ENCODE data around the gene DOC2A.

Gene DOC2A

DNA sequence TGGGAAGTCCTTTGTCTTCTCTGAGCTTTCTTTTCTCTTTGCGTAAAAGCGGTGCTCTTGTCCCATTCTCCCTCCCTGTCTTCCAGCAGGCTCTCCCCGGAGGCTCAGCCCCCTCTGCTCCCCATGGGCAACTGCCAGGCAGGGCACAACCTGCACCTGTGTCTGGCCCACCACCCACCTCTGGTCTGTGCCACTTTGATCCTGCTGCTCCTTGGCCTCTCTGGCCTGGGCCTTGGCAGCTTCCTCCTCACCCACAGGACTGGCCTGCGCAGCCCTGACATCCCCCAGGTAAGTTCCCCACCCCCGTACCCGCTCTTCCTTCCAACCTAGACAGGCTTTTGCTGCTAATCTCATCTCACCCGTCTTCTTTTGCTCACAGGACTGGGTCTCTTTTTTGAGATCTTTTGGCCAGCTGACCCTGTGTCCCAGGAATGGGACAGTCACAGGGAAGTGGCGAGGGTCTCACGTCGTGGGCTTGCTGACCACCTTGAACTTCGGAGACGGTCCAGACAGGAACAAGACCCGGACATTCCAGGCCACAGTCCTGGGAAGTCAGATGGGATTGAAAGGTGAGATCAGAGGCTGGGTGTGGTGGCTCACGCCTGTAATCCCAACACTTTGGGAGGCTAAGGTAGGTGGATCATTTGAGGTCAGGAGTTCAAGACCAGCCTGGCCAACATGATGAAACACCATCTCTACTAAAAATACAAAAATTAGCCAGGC lies 47.6 kb downstream of the DOC2A start:
- Histone ChIP-seq H2BK15ac (ENCODE audit: low read length) (no peak overlapping the region), H3K23ac (ENCODE audit: low read depth, low read length, poor library complexity) (no peak overlapping the region), H3K4me2 (ENCODE audit: insufficient read depth, low read length, poor library complexity, severe bottlenecking) (no peak overlapping the region), H3K79me1 (ENCODE audit: low read depth, low read length) (no peaks in the 10 kb centered on the region), H3K36me3 (replicated peaks in 1 of 2; ENCODE audit: control insufficient read depth in 2 of 2, insufficient read depth in 2 of 2, low read length in 2 of 2) (peaks cover 4 to 20% of the 10 kb centered on the region in 2 donors), H3K14ac (ENCODE audit: low read length) (peak overlapping the region; percentile 66), H3K27me3 (ENCODE audit: control insufficient read depth in 3 of 3, insufficient read depth in 3 of 3, low read depth in 1 of 3, low read length in 3 of 3) (no peaks in the 10 kb centered on the region), H3K4me3 (ENCODE audit: low read length in 2 of 2) (peak overlapping the region; percentile 11 to 62), H2BK120ac (ENCODE audit: low read depth, low read length) (no peak overlapping the region), H3K9ac (ENCODE audit: low read depth, low read length, poor library complexity) (no peak overlapping the region), H3K27ac (replicated peaks; ENCODE audit: low read length) (no peak overlapping the region), H2AFZ (ENCODE audit: low read length) (no peak overlapping the region), H2BK5ac (ENCODE audit: low read length) (no peak overlapping the region), H3K9me3 (replicated peaks in 1 of 2; ENCODE audit: control insufficient read depth in 2 of 2, insufficient read depth in 1 of 2, low read depth in 1 of 2, low read length in 2 of 2) (peaks cover 0 to 4% of the 10 kb centered on the region in 2 donors), H3K18ac (ENCODE audit: low read length) (no peak overlapping the region), H4K91ac (ENCODE audit: low read depth, low read length, poor library complexity) (no peak overlapping the region), H4K8ac (ENCODE audit: low read depth, low read length) (no peak overlapping the region), H2BK12ac (ENCODE audit: low read length) (peak overlapping the region; percentile 16), H3K4me1 (ENCODE audit: control insufficient read depth in 2 of 2, insufficient read depth in 1 of 2, low read depth in 1 of 2, low read length in 2 of 2) (peaks cover 0 to 3% of the 10 kb centered on the region in 2 donors), H3K4ac (ENCODE audit: low read length) (no peak overlapping the region), H2AK5ac (ENCODE audit: low read depth, low read length) (no peak overlapping the region)
- WGBS, 2 donors (ENCODE audit: extremely low coverage in 2 of 2, insufficient read length in 2 of 2, insufficient replicate concordance in 1 of 2) = no CpG with 5 or more reads among the region's 14 CpGs
- DNase-seq (ENCODE audit: low spot score) = no peak

DNA sequence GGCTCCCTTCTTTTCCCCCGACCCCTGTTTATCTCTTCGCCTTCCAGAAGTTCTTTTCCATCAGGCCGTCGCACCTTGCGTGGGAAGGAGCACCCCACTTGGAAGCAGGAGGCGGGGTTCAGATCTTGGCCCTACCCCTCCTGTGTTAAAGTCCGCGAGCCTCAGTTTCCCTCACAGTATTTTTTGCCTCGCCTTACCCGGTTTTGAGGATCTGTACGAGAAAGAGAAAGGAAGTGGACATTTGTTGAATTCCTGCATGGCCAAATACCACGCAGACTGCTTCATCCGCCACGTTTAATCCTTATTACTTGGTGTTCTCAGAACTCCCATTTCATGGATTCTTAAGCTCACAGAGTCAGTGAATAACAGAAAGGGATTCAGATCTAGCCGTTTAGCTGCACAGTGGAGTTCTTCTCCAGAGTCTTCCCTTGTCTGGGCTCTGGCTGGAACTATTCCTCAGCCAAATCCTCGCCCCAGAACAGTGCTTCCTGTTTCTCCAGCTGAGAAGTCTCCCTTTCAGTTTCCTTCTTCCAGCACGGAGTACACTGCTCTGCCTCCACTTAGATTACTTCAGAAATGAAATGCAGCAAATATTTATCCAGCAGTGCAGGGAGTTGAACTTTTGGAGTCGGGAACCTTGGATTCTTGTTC lies 48.4 kb downstream of the DOC2A start:
- H3K4me1 ChIP-seq (ENCODE audit: control insufficient read depth in 2 of 2, insufficient read depth in 1 of 2, low read depth in 1 of 2, low read length in 2 of 2) = peaks cover 0 to 3% of the 10 kb centered on the region in 2 donors
- peak overlapping the region; percentile 66 for H3K4me2 ChIP-seq (ENCODE audit: insufficient read depth, low read length, poor library complexity, severe bottlenecking)
- H3K79me1 ChIP-seq (ENCODE audit: low read depth, low read length) = no peaks in the 10 kb centered on the region
- H3K23ac ChIP-seq (ENCODE audit: low read depth, low read length, poor library complexity) = peak overlapping the region; percentile 92
- peak overlapping the region; percentile 90 for H2AFZ ChIP-seq (ENCODE audit: low read length)
- no peak overlapping the region for H2BK120ac ChIP-seq (ENCODE audit: low read depth, low read length)
- H2AK5ac ChIP-seq (ENCODE audit: low read depth, low read length) = no peak overlapping the region
- H3K14ac ChIP-seq (ENCODE audit: low read length) = no peak overlapping the region
- peaks cover 1 to 16% of the 10 kb centered on the region in 2 donors for H3K36me3 ChIP-seq (replicated peaks in 1 of 2; ENCODE audit: control insufficient read depth in 2 of 2, insufficient read depth in 2 of 2, low read length in 2 of 2)
- no CpG with 5 or more reads among the region's 18 CpGs for WGBS, 2 donors (ENCODE audit: extremely low coverage in 2 of 2, insufficient read length in 2 of 2, insufficient replicate concordance in 1 of 2)
- peaks cover 0 to 4% of the 10 kb centered on the region in 2 donors for H3K9me3 ChIP-seq (replicated peaks in 1 of 2; ENCODE audit: control insufficient read depth in 2 of 2, insufficient read depth in 1 of 2, low read depth in 1 of 2, low read length in 2 of 2)
- no peak overlapping the region for H3K4ac ChIP-seq (ENCODE audit: low read length)
- H3K18ac ChIP-seq (ENCODE audit: low read length) = peak overlapping the region; percentile 88
- H3K27ac ChIP-seq (replicated peaks; ENCODE audit: low read length) = no peak overlapping the region
- peak overlapping the region; percentile 62 to 73 for H3K4me3 ChIP-seq (ENCODE audit: low read length in 2 of 2)
- no peak overlapping the region for H4K91ac ChIP-seq (ENCODE audit: low read depth, low read length, poor library complexity)
- H3K9ac ChIP-seq (ENCODE audit: low read depth, low read length, poor library complexity) = no peak overlapping the region
- no peak overlapping the region for H2BK5ac ChIP-seq (ENCODE audit: low read length)
- no peaks in the 10 kb centered on the region for H3K27me3 ChIP-seq (ENCODE audit: control insufficient read depth in 3 of 3, insufficient read depth in 3 of 3, low read depth in 1 of 3, low read length in 3 of 3)
- H4K8ac ChIP-seq (ENCODE audit: low read depth, low read length) = no peak overlapping the region
- DNase-seq (ENCODE audit: low spot score) = no peak
- H2BK12ac ChIP-seq (ENCODE audit: low read length) = no peak overlapping the region
- H2BK15ac ChIP-seq (ENCODE audit: low read length) = no peak overlapping the region

DNA sequence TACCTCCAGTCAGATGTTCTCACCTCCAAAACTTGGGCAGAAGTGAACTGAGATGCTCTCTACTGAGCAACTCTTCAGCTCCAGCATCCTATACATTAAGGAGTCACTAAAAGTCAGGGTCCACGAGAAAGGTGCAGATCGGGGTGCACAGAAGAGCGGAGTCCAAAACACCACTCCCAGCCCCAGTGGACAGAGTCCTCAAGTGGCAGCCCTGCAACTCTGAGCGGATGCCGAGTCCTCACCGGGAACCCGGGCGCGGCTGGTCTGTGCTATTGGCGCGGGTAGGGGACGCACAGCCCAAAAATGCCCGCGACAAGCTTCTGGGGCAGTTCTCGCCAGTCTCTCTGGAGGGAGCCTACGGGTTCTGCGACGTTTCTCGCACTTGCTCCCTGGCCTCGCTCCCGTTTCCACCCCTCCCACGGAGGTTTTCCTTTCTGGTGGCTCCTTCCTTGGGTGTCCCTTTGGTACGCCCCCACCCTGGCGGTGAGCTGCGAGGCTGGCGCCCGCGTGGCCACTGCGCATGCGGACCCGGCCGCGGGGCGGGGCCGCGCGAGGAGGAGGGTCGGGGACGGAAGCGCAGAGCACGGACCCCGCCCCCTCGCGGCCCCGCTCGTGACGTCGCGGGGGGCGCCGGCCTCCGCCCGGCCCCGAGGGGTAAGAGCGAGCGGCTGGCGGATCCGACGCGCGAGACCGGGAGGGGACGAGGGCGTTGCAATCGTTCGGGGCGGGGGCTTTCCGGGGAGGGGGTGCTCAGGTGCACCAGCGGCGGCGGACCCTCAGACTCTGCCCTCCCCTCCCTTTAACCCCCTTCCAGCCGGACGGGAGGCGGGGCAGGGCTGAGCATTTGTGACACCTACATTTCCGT lies 49.1 kb downstream of the DOC2A start, which contains the start of gene TMEM219:
Gene TMEM219, plus strand, starts transcription at position 601 of the 865 bp plus-strand sequence. CDS start 1,065 bp downstream, outside the sequence.
- Histone ChIP-seq H4K91ac (ENCODE audit: low read depth, low read length, poor library complexity) (no peak within 1 kb of the TSS), H4K8ac (ENCODE audit: low read depth, low read length) (no peak within 1 kb of the TSS), H2BK15ac (ENCODE audit: low read length) (no peak within 1 kb of the TSS), H3K79me1 (ENCODE audit: low read depth, low read length) (no peaks in the 10 kb centered on the region), H3K4ac (ENCODE audit: low read length) (no peak within 1 kb of the TSS), H3K18ac (ENCODE audit: low read length) (peak within 1 kb of the TSS; percentile 88), H3K36me3 (replicated peaks in 1 of 2; ENCODE audit: control insufficient read depth in 2 of 2, insufficient read depth in 2 of 2, low read length in 2 of 2) (peaks cover 1 to 12% of the 10 kb centered on the region in 2 donors), H2AK5ac (ENCODE audit: low read depth, low read length) (no peak within 1 kb of the TSS), H3K14ac (ENCODE audit: low read length) (no peak within 1 kb of the TSS), H3K4me3 (ENCODE audit: low read length in 2 of 2) (peak within 1 kb of the TSS; percentile 62 to 84), H3K4me1 (ENCODE audit: control insufficient read depth in 2 of 2, insufficient read depth in 1 of 2, low read depth in 1 of 2, low read length in 2 of 2) (peaks cover 0 to 3% of the 10 kb centered on the region in 2 donors), H2BK120ac (ENCODE audit: low read depth, low read length) (no peak within 1 kb of the TSS), H3K27me3 (ENCODE audit: control insufficient read depth in 3 of 3, insufficient read depth in 3 of 3, low read depth in 1 of 3, low read length in 3 of 3) (no peaks in the 10 kb centered on the region), H3K9me3 (replicated peaks in 1 of 2; ENCODE audit: control insufficient read depth in 2 of 2, insufficient read depth in 1 of 2, low read depth in 1 of 2, low read length in 2 of 2) (peaks cover 0 to 4% of the 10 kb centered on the region in 2 donors), H3K4me2 (ENCODE audit: insufficient read depth, low read length, poor library complexity, severe bottlenecking) (peak within 1 kb of the TSS; percentile 66), H2AFZ (ENCODE audit: low read length) (peak within 1 kb of the TSS; percentile 90), H3K23ac (ENCODE audit: low read depth, low read length, poor library complexity) (peak within 1 kb of the TSS; percentile 92), H3K9ac (ENCODE audit: low read depth, low read length, poor library complexity) (peak within 1 kb of the TSS; percentile 5), H3K27ac (replicated peaks; ENCODE audit: low read length) (no peak within 1 kb of the TSS), H2BK12ac (ENCODE audit: low read length) (no peak within 1 kb of the TSS), H2BK5ac (ENCODE audit: low read length) (no peak within 1 kb of the TSS)
- WGBS, 2 donors (ENCODE audit: extremely low coverage in 2 of 2, insufficient read length in 2 of 2, insufficient replicate concordance in 1 of 2) = no CpG with 5 or more reads among the region's 75 CpGs
- peak; percentile 93 for DNase-seq (ENCODE audit: low spot score)
